Breast epithelium (tissue), 4 donors: Measurements from ENCODE around the gene C12orf60. TPM values are rescaled to one million over a fixed set of nuclear protein-coding genes. Genes with fewer than 3 reads are reported as not detected.
A peak's percentile ranks its signal among the peaks of the same experiment; 100 is the strongest.

Experiments used
- DNase-seq, 2 donors: peaks; one replicate each; pipeline ENCODE4 v3.0.0-alpha.2; 2019; ENCODE audit warnings: low spot score in 2 of 2
- H3K27ac ChIP-seq, 2 donors: fragments of 200-600 bp; sonication (generic) in 1 of 2; one replicate each; pipeline ENCODE4 v1.5.1; 2016 to 2019; ENCODE audit warnings: mild to moderate bottlenecking in 1 of 2
- H3K27me3 ChIP-seq, 2 donors: fragments of 200-600 bp; sonication (generic) in 1 of 2; one replicate each; pipeline versions ENCODE4 v1.5.1 to v1.6.0; 2017 to 2019; ENCODE audit warnings: control low read depth in 1 of 2, mild to moderate bottlenecking in 1 of 2
- H3K36me3 ChIP-seq: fragments of 200-600 bp; one replicate; pipeline ENCODE4 v1.5.1; 2019
- H3K4me1 ChIP-seq, 2 donors: fragments of 200-600 bp; sonication (generic); one replicate each; pipeline ENCODE4 v1.5.1; 2016 to 2019; ENCODE audit warnings: control low read depth in 1 of 2
- H3K4me3 ChIP-seq, 3 donors: fragments of 200-600 bp; sonication (generic); 1 replicate in 2 of 3; 2 replicates in 1 of 3; pipeline ENCODE4 v1.5.1; 2016 to 2019; ENCODE audit warnings: mild to moderate bottlenecking in 3 of 3, moderate library complexity in 2 of 3
- H3K9me3 ChIP-seq, 2 donors: fragments of 200-600 bp; sonication (generic) in 1 of 2; one replicate each; pipeline ENCODE4 v1.5.1; 2016 to 2019; ENCODE audit warnings: control low read depth in 1 of 2
- POLR2A ChIP-seq: fragments of 450-650 bp; IDR thresholded peaks from one replicate; pipeline ENCODE4 v1.6.1; 2016; ENCODE audit warnings: antibody characterized with exemption, mild to moderate bottlenecking, moderate library complexity
- POLR2AphosphoS5 ChIP-seq, 3 donors: sonication (generic); formaldehyde crosslinking; IDR thresholded peaks; one replicate each; pipeline ENCODE4 v1.6.1; 2017; ENCODE audit warnings: antibody characterized with exemption in 3 of 3
- intact Hi-C: fragments of 100-400 bp; cut with DNase I; formaldehyde crosslinking; loops from one replicate; pipeline ENCODE4 v1.15.1; 2023; ENCODE audit warnings: low total_unique reads
- total RNA-seq, 3 donors: library from RNA; depleted of rRNA; stranded (reverse); fragments of >200 nt; gene quantifications; one replicate each; pipeline ENCODE4 v1.1.0, GENCODE V29; 2016
- TF ChIP-seq, protein P1 (sequence below), 3 donors: fragments of 450-650 bp; IDR thresholded peaks; one replicate each; pipeline ENCODE4 v1.5.1; 2016 to 2017; ENCODE audit warnings: antibody characterized with exemption in 3 of 3, mild to moderate bottlenecking in 3 of 3, moderate library complexity in 3 of 3

The C12orf60 gene
- total RNA-seq, 3 donors from 2014 or later, result 1.4 to 2.3 (median 1.6) TPM

DNA sequence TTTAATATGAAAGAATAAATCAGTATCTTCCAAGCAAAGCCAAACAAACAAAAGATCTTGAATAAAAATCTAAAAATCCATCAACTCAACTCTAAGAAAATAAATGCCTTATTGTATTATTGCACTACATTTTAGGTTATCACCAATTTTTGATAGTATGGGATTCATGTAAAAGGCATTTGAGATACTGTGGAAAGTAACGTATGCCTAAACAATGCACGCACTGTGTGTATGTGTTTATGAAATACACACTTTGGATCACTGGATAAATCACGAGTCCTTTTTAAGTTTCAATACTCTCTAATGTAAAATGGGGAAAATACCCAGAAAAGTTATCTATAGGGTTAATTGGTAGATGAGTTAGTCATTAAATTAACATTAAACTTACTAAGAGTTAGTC lies 17.9 kb upstream of the C12orf60 start:
- TF ChIP-seq POLR2AphosphoS5 (IDR thresholded peaks at IDR 0.05) (no peak), POLR2A (no peak)
- intact Hi-C loops, result no loop called here
- H3K27ac ChIP-seq, result no peak overlapping the region
- no peaks in the 10 kb centered on the region for H3K27me3 ChIP-seq
- no peaks in the 10 kb centered on the region for H3K9me3 ChIP-seq
- DNase-seq, result no peak
- no peaks in the 10 kb centered on the region for H3K4me1 ChIP-seq
- H3K36me3 ChIP-seq, result peaks cover 10% of the 10 kb centered on the region
- H3K4me3 ChIP-seq, result no peak overlapping the region

GRCh38 chr12:14795028-14795448 lies 8.4 kb upstream of the C12orf60 start:
- DNase-seq, result no peak
- H3K4me1 ChIP-seq, result no peaks in the 10 kb centered on the region
- H3K27ac ChIP-seq, result no peak overlapping the region
- intact Hi-C loops, result no loop called here
- TF ChIP-seq, protein P1, sequence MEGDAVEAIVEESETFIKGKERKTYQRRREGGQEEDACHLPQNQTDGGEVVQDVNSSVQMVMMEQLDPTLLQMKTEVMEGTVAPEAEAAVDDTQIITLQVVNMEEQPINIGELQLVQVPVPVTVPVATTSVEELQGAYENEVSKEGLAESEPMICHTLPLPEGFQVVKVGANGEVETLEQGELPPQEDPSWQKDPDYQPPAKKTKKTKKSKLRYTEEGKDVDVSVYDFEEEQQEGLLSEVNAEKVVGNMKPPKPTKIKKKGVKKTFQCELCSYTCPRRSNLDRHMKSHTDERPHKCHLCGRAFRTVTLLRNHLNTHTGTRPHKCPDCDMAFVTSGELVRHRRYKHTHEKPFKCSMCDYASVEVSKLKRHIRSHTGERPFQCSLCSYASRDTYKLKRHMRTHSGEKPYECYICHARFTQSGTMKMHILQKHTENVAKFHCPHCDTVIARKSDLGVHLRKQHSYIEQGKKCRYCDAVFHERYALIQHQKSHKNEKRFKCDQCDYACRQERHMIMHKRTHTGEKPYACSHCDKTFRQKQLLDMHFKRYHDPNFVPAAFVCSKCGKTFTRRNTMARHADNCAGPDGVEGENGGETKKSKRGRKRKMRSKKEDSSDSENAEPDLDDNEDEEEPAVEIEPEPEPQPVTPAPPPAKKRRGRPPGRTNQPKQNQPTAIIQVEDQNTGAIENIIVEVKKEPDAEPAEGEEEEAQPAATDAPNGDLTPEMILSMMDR (IDR thresholded peaks at IDR 0.05), result no peak
- TF ChIP-seq POLR2AphosphoS5 (IDR thresholded peaks at IDR 0.05) (no peak), POLR2A (no peak)
- H3K27me3 ChIP-seq, result no peaks in the 10 kb centered on the region
- no peak overlapping the region for H3K4me3 ChIP-seq
- peaks cover 16% of the 10 kb centered on the region for H3K36me3 ChIP-seq
- H3K9me3 ChIP-seq, result no peaks in the 10 kb centered on the region

DNA sequence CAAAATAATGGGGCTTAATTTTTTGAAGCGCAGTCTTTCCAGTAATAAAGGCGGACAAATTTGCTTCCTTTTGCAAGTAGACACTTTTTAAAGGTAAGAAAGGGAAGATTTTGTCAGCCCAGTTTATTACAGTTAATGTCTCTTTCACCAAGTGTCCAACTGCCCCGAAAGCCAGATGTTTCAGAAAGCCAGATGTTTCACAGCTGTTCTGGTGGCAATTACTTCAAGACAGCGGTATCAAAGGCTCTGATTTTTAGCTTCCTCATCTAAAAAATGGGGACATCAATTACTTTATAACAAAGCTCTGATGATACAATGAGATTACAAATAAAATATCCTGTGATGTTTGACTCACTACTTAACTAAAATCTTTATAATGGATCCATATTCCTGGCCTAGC lies 1.2 kb upstream of the C12orf60 start:
- Histone ChIP-seq H3K36me3 (no peaks in the 10 kb centered on the region), H3K9me3 (no peaks in the 10 kb centered on the region), H3K27me3 (no peaks in the 10 kb centered on the region), H3K4me3 (peak overlapping the region; percentile 80 to 94 (median 86)), H3K27ac (peak overlapping the region; percentile 96 to 98), H3K4me1 (peaks cover 3 to 7% of the 10 kb centered on the region in 2 donors)
- no peak for DNase-seq
- TF ChIP-seq, protein P1 (IDR thresholded peaks at IDR 0.05), result no peak
- TF ChIP-seq POLR2A (no peak), POLR2AphosphoS5 (IDR thresholded peaks at IDR 0.05) (no peak)
- intact Hi-C loops, result no loop called here

DNA sequence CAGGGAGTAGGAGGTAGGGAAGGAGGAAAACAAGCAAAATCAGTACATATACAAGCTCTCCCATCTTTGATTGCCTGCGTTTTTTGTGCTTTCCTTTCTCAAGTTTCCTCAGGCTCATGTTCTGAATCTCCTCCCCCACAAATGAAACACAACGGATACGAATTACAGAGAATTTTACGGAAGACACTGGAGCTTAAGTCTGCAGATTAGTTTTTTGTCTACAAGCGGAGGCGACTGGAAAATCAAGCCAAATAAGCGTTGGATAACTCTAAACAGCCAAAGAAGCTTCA lies 804 bp upstream of the C12orf60 start:
- H3K36me3 ChIP-seq, result no peaks in the 10 kb centered on the region
- H3K4me3 ChIP-seq, result peak overlapping the region; percentile 80 to 94 (median 86)
- peaks cover 3 to 7% of the 10 kb centered on the region in 2 donors for H3K4me1 ChIP-seq
- H3K27me3 ChIP-seq, result no peaks in the 10 kb centered on the region
- DNase-seq, result no peak
- intact Hi-C loops, result no loop called here
- no peaks in the 10 kb centered on the region for H3K9me3 ChIP-seq
- TF ChIP-seq POLR2AphosphoS5 (IDR thresholded peaks at IDR 0.05) (no peak), POLR2A (no peak)
- TF ChIP-seq, protein P1 (IDR thresholded peaks at IDR 0.05), result no peak
- H3K27ac ChIP-seq, result peak overlapping the region; percentile 96 to 98

- TF ChIP-seq, protein P1 (IDR thresholded peaks at IDR 0.05), result no peak
- TF ChIP-seq POLR2A (no peak), POLR2AphosphoS5 (IDR thresholded peaks at IDR 0.05) (no peak)
- peak overlapping the region; percentile 96 to 98 for H3K27ac ChIP-seq
- no peak for DNase-seq
- H3K4me1 ChIP-seq, result peaks cover 3 to 7% of the 10 kb centered on the region in 2 donors
- no peaks in the 10 kb centered on the region for H3K36me3 ChIP-seq
- H3K27me3 ChIP-seq, result no peaks in the 10 kb centered on the region
- intact Hi-C loops, result no loop called here
- H3K4me3 ChIP-seq, result peak overlapping the region; percentile 80 to 94 (median 86)
- H3K9me3 ChIP-seq, result no peaks in the 10 kb centered on the region
These were observed 325 bp downstream of the C12orf60 start for GRCh38 chr12:14803830-14804160.
